22Rv1 (cell line): ENCODE results near the gene QKI.

Experiments
- CTCF ChIP-seq: fragments of 450-650 bp; IDR thresholded peaks from 2 replicates; pipeline ENCODE4 v1.5.1; 2017; ENCODE audit warnings: mild to moderate bottlenecking
- ZFX ChIP-seq: fragments of 450-650 bp; IDR thresholded peaks from 2 replicates; pipeline ENCODE4 v1.6.1; 2017; ENCODE audit warnings: antibody characterized with exemption, borderline replicate concordance

GRCh38 chr6:163470611-163471010 lies 56.1 kb downstream of the QKI start:
- TF ChIP-seq CTCF: no peak
- no peak for TF ChIP-seq ZFX
